HG03025 (cell line): Measurements from ENCODE around the gene PPP1R14C.
"Not testable (repeated sequence)": the region's sequence is repeated elsewhere in the genome, so short reads cannot be mapped to it uniquely, and the experiment has no call there.

ENCODE experiments used
- ATAC-seq: cut with Tn5 transposase; IDR thresholded peaks from one replicate; pipeline ENCODE4 v1.9.1; 2021; ENCODE audit warnings: mild to moderate bottlenecking, moderate library complexity; ENCODE audit not compliant: unreplicated experiment, low FRiP score

PPP1R14C gene

GRCh38 chr6:150211700-150212511 is 69.1 kb downstream of the PPP1R14C start:
- no peak for ATAC-seq

- no peak for ATAC-seq
These were observed 69.9 kb downstream of the PPP1R14C start for GRCh38 chr6:150212778-150213177.

GRCh38 chr6:150213301-150213700 is 70.5 kb downstream of the PPP1R14C start:
- no peak for ATAC-seq

- ATAC-seq = no peak
These were observed 71.5 kb downstream of the PPP1R14C start for GRCh38 chr6:150214310-150214709.

- ATAC-seq = no peak
These were observed 78.0 kb downstream of the PPP1R14C start for GRCh38 chr6:150220634-150221551.

DNA sequence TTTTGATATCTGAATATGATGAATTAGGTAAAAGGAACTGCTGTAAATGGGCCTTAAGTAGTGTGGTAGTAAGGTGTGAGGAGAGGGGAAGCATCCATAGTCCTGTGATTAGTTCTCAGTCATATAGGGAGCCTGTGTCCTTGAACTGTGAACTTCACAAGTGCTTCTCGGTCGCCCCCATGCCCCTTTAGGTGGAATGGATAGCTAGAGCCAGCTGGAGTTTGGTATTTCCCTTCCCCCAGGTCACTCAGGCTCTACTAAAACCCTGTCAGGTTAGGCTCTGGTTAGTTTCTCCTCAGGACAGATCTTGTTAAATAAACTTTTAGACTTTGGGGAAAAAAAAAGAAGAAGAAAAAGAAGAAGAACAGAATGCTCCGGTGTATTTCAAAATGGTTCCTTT is 82.0 kb downstream of the PPP1R14C start:
- no peak for ATAC-seq

DNA sequence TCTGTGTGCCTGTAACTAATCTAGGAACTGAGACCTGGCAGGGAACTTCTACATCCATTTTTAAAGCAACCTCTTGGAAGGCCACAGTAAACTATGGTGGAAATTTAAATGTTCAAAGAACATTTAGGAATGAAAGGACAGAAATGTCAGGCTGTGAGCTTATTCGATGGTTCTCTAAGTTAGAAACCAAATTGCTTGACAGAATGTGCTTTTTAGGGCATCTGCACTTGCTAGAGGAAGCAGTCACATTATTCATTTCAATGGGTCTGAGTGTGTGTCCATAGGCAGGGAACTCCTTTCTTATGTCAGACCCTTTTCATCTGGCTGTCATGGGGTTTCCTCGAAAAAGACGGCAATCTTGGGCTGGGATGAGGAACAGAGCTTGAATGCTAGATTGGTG is 84.4 kb downstream of the PPP1R14C start:
- ATAC-seq = no peak

GRCh38 chr6:150228072-150228733 is 85.4 kb downstream of the PPP1R14C start:
- no peak for ATAC-seq

DNA sequence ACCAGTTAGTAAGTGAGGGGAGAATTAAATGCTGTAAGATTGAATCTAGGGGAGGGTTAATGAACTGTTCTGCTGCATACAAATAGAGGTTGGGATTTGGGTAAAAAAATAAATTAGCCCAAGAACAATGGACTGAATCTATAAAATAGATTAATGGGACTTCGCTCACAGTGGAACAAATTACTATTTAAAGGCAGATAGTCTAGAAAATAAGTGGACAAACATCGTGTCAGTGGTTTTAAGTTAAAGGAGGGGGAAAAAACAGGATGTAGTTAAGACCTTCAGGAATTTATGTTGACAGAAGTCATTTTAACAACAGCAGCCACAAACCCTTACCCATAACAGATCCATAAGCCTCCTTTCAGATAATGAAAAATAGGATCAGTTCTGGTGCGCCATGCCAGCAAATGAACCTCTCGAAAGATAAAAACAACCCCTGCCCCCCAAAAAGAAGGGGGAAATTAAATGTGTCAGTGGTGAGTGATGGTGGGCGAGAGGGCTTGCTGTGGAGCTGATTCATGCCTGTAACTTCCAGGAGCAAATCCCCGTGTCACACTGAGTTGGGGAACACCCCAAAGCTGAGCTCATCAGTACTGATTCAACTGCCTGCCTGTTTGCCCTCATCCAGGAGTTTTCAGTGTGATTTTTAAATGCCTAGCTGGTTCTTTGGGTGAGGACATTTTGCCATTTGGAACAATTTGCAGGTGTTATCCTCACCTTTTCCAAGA is 86.8 kb downstream of the PPP1R14C start:
- ATAC-seq = no peak

DNA sequence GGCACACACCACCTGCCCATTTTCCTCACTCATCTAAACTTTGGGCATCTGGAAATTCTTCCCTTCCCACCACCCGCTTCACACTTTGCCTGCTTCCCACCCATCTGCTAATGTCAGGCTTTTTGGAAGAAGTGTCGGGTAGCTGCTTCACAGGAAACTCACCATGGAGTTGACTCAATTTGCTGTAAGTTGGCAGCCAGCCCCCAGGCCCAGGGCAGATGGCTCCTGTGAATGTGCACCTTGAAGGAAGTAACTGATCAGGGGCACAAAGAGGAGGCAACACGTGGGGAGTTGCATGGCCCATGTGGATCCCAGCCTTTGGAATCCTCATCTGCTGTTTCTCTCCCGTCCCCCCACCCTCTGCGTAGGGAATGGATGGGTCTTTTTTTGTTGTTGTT is 87.3 kb downstream of the PPP1R14C start:
- ATAC-seq = no peak

GRCh38 chr6:150230832-150231524 is 88.1 kb downstream of the PPP1R14C start:
- no peak for ATAC-seq

DNA sequence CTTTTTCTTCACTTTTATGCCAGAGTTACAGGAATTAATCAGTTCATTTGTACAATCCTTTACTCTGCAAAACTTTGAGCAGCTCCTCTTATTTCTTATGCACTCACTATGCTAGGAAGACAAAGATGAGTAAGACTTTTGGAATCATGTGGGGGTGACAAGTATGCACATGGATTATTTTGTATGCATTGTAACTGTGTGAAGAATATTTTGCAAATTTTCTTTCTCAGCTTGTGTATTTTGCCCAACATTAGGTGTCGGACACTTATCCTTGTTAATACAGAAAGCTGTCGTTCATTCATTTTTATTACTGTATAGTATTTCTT is 88.6 kb downstream of the PPP1R14C start:
- no peak for ATAC-seq

DNA sequence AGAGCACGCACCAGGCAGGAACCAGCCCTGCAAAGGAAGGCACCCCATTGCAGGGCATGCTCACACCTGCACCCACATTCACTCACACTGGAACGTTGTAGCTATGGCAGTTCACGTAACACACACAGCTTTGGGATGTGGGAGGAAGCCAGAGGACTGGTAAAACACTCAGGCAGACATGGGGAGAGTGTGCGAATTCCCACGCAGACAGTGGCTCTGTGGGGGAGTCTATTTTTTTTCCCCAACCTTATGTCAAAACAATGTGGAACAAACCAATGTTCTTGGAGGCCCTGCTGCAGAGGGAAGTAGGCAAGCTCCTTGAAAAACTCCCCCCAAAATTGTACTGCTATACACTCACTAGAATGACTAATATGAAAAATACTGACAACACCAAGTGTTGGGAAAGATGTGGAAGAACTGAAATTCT is 91.0 kb downstream of the PPP1R14C start:
- no peak for ATAC-seq

GRCh38 chr6:150235218-150235617 is 92.4 kb downstream of the PPP1R14C start:
- ATAC-seq = no peak

DNA sequence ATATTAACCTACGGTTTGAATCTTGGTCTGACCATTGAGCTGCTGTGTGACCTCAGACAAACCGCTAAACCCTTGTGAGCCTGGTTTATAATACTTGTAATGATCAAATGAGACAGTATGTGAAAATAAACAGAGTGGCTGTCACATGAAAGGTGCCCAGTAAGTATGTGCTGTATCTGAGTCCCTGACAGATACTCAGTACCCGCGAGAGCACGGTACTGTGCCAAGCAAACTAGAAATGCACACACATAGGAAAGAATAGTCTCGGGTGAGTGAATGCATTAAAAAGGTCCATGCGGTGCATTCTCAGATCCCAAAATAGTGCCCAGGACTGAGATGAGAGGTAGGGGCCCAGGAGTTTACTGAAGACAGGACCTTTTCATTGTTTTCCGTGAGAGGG is 93.3 kb downstream of the PPP1R14C start:
- ATAC-seq = no peak

DNA sequence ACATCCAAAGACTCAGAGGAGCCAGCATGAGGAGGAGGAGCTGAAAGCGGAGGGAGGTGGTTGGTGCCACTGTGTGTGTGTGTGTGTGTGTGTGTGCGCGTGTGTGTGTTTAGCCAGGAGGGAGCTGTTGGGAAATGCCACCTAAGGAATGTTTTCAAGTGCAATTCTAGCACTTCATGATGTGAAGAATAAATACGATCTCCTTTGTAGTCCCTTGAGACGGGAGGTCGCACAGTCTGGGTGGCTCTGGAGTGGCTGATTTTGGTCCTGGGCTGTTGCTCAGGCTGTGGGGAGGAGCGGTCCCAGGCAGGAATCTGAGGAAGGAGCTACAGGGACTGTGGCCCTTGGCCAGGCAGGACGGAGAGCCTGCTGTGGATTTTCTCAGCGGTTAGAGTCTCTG is 93.7 kb downstream of the PPP1R14C start:
- ATAC-seq = no peak

- ATAC-seq = no peak
These were observed 94.8 kb downstream of the PPP1R14C start for GRCh38 chr6:150237626-150238025.

- ATAC-seq = no peak
These were observed 95.5 kb downstream of the PPP1R14C start for GRCh38 chr6:150238336-150238741.

DNA sequence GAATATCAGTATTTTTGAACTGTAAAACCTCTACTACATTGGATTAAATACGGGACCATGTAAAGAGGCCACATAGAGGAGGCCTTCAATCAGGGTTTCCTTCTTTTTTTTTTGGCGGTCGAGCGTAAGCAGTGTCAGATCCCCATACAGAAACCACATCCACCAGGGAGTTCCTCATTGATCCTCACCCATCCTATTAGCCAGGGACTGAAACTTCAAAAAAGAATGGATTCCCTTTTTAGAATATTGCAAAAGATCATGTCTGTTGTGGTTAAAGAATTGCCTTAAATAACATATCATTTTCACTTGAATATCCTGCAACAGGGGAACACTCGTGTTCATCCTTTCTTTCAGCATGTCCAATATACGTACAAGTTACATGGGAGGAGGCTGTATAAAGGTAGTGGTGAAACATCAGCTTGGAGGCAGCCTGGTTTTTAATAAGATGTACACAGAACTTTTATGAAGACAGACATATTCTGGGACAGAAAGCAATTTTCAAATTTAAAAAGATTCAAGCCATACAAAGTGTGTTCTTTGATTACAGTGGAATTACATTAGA is 96.1 kb downstream of the PPP1R14C start:
- ATAC-seq = no peak

GRCh38 chr6:150241756-150242155 is 98.9 kb downstream of the PPP1R14C start:
- not testable (repeated sequence) for ATAC-seq
